ENCODE measurements around the gene PDGFA.

PDGFA gene

DNA sequence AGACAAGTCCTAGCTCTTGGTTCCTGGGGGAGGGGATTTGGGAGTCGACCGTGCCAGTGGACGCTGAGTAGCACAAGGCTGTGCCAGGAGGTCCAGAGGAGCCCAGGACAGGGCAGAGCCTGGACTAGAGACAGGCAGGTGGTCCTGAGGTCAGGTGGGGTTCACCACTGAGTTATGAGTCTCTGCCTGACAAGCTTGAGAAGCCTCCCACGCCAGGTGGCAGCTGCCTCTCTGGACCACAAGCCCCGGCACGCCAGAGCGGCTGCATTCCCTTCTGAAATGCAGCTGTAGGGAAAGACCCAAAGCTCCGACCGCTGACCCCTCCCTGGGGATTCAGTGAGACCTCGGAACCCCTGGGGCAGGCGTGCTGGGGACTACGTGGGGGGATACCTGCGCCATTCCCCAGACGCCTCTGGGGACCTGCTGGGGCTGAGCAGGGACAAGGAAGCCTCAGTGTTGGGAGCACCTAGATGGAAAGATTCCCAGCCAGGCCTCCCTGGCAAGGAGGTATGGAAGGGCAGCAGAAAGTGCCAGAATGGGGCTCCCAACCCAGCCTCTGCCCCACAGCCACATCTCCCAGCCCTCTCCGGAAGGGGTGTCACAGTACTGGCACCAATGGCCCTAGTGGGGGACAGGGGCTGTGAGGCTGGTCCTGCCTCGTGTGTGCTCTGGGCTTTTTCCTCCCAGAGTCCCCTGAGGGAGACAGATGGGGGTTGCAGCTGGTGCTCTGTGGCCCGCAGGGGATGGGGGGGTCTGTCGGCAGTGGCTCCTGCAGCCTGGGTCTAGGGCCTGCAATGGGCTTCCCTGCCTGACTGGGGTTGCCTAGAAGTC is 29.0 kb downstream of the PDGFA start:
- no peak for DNase-seq (ENCODE audit: low read depth)

DNA sequence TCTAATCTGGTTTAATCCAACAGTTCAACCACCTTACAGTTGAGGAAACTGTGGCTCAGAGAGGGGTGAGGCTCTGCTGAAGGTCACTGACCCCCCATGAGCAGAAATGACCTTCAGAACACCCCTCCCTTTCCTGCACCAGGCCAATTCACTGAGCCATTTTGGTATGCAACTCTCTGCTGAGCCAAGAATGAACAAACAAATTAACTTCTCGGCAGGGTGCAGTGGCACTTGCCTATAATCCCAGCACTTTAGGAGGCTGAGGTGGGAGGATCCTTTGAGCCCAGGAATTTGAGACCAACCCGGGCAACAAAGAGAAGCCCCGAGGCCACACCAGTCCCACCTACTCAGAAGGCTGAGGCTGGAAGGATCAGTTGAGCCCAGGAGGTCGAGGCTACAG is 29.8 kb downstream of the PDGFA start:
- no peak for DNase-seq (ENCODE audit: low read depth)

DNA sequence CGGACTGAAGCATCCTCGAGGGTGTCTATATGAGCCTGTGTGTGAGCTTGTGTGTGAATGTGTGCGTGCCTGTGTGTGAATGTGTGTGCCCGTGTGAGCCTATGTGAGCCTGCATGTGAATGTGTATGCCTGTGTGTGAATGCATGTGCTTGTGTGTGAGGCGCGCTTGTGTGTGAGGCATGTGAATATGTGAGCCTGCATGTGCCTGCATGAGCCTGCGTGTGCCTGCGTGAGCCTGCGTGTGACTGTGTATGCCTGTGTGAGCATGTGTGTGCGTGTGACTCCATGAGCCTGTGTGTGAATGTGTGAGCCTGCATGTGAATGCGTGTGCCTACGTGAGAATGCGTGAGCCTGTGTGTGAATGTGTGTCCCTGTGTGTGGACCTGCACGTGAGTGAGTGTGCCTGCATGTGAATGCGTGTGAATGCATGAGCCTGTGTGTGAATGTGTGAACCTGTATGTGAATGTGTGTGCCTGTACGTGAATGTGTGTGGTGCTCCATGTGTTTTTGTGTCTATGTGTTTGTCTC is 33.4 kb downstream of the PDGFA start:
- no peak for DNase-seq (ENCODE audit: low read depth)

DNA sequence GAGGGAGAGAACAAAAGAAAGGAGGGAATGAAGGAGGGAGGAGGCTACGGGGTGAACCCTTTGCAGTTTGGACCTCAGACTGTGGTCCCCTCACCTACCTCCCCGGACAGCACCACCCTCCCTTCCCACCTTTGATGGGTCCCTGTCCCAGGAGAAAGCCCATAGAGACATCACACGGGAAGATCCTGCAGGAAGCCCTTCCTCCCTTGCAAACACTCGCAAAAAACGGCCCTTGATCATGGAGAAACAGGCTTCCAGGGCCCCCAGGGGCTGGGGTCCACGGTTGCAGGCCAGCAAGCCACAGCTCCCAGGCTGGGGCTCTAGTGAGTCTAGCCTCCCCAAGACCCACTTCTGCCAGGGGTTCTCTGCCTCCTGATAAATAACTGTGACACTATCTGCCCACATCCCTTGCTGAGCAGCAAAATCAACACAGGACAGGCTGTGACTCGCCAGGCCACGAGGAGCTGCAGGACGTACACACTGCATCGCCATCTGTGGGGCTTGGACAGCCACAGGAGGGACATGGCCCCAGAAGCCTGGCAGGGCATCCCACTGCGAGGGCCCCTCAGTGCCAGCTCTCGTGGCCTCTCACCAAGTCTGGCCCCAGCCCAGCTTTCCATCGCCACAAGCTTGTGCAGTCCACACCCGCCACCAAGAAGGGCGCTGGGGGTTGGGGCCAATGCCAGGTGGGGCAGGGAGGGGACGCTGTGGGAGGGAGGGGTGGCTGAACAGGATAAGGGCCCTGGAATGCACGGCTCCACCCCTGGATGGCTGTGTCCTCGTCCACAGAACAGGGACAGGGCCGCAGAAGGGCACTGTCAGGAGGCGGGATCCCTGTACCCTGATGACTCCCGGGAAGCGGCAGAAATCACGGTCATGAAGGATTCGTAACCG is 34.2 kb downstream of the PDGFA start:
- DNase-seq (ENCODE audit: low read depth): no peak

DNA sequence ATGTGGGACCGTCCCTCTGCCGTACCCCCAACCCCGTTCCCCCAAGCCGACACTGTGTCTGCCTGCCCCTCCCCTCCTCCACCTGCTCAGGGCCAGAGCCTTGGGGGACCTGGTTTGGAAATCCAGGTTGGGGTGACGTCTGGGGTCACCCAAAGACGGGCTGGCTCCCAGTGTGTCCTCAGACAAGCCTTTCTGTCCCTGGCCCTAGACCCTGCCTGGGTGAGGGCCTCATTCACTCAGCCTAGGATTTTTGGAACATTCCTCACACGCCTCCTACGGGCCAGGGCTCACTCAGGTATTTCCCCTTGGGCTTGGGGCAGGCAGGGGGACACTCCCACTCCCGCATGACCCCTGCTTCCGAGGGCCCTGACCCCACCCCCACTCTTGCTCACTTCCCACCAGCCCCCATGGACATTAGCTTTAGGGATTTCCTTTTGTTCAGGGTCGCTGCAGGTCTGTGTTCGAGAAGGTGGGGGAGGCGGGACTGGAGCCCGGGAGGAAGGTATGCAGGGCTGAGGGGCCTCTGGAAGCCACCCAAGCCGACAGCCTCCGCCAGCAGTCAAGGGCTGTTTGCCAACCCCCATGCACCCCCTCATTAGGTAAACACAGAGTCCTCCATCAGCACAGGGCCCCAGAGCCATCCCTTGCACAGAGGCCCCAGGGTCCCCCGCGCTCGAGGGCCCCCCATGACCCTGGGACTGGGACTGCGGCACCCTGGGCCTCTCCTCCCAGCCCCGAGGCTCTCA is 35.1 kb downstream of the PDGFA start:
- DNase-seq (ENCODE audit: low read depth): no peak

DNA sequence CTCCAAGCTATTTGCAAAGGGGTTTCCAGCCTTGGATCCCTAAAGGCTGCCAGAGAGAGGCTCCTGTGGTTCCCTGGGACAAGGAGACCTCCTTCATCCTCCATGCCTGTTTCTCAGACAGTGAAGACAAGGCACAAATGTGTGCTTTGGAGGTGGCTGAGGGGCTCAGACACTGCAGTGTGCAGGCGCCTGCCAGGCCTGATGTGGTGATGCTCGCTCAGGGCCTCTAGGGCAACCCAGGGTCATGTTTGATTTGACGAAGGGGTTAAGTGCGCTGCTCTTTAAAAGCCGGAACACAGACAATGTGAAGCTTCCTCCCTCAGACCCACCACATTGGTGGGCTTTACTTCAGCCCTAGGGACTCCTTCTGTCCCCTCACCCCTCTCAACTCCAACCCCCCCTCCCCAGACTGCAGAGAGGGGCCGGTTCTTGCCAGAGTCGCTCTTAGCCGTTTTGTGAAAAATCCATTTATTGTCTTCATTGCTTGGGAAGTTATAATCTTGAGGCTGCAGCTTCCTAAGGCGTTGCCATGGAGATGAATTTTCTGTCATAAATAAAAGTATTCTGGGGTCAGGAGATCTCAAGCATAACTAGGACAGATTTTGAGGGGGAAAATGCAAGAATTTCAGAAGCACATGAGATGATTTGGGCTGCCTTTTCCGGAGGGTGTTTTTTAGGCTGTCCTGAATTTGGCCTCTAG is 35.8 kb downstream of the PDGFA start:
- DNase-seq (ENCODE audit: low read depth): no peak

DNA sequence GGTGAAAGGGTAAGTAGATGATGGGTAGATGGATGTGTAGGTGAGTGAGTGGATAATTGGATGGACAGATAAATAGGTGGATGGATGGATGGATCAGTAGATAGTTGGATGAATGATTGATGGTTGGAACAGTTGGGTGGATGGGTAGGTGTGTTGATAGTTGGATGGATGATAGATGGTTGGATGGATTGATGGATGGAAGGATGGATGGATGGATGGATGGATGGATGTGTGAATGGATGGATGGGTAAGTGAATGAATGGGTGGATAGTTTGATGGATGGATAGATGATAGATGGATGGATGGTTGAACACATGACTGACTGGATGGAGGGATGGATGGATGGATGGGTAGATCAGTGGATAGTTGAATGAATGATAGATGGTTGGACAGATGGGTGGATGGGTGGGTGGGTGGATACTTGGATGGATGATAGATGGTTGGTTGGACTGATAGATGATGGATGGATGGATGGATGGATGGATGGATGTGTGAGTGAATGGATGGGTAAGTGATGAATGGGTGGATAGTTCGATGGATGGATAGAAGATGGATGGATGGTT is 37.0 kb downstream of the PDGFA start:
- no peak for DNase-seq (ENCODE audit: low read depth)

DNA sequence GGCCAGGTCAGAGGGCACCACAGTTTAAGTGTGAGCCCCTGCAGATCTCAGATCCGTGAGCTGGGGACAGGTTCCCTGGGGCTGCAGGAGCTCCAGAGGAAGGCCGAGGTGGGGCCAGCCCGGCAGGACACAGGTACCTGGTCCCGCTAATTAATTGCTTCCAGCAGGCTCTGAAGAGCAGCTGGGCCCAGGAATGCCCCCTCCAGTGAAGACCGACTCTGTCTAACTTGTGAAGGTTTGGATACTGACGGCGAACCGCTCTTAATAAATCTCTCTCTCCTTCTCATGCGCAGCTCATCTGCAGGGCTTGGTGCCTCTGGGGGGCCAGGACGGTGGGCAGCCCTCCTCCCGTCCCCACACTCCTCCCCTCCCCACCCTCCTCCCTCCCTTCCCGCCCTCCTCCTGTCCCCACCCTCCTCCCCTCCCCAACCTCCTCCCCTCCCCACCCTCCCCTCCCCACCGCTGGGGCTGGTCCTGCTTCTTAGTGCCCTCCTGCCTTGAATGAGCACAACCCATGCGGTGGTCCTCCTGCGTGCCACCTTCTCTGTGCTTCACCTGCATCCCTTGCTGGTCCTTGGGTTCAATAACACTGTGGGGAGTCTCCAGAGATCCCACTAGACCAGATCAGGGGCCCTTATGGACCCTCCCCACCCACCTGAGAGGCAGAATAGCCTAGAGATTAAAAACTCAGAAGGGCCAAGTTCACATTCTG is 38.3 kb downstream of the PDGFA start:
- no peak for DNase-seq (ENCODE audit: low read depth)

DNA sequence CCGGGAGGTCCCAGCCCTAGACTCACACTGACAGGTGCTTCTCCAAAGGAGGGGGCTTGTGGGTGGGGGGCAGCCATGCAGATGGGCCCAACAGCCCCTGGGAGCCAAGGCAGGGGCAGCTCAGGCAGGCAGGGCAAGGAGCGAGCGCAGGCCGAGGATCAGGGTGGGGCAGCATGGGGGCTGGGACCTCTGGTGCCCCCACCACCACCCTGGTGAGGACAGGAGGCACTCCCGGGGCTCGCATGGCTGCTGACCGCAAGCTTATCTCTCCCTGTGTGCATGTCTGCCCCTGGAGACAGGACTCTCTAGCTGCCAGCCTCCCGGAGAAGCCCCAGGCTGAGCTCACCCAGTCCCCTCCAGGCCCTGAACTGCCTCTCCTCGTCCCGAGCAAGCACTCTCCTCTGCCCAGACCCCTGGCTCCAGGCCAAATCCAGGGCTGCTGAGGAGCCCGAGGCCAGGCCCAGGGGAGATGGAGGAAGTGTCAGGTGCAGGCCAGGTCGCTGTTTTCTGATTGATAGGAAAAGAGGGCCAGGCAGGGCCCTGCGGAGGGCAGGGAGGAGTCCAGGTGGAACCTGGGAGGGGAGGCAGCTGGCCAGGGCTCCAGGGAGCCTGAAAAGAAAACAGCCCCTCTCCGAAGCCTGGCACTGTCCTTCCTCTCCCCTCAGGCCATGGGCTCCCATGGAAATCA is 39.0 kb downstream of the PDGFA start:
- DNase-seq (ENCODE audit: low read depth): no peak

DNA sequence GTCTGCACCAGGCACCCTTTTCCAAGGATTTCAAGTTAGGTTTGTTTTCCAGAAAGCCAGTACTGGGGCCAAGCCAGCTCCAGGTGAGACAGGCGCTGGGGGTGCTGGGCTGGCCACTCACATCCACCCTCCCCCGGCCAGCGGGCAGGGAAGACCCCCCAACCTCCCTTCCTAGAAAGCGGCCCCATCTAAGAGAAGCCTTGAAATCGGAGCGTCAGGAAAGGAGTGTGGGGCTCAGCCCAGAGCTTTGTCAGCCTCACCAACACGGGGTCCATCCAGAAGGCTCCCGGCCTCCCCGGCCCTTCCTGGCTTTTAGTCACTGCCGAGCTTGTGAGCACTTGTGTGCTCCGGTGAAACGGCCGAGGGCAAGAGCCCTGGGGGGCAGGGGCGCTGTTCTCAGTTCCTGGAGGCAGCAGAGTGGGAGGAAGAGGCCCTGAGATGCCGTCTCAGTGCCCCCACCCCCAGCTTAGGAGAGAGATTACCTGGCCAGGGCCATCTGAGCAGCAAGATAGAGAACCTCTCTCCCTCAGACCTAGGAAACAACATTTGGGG is 39.6 kb downstream of the PDGFA start:
- no peak for DNase-seq (ENCODE audit: low read depth)

DNA sequence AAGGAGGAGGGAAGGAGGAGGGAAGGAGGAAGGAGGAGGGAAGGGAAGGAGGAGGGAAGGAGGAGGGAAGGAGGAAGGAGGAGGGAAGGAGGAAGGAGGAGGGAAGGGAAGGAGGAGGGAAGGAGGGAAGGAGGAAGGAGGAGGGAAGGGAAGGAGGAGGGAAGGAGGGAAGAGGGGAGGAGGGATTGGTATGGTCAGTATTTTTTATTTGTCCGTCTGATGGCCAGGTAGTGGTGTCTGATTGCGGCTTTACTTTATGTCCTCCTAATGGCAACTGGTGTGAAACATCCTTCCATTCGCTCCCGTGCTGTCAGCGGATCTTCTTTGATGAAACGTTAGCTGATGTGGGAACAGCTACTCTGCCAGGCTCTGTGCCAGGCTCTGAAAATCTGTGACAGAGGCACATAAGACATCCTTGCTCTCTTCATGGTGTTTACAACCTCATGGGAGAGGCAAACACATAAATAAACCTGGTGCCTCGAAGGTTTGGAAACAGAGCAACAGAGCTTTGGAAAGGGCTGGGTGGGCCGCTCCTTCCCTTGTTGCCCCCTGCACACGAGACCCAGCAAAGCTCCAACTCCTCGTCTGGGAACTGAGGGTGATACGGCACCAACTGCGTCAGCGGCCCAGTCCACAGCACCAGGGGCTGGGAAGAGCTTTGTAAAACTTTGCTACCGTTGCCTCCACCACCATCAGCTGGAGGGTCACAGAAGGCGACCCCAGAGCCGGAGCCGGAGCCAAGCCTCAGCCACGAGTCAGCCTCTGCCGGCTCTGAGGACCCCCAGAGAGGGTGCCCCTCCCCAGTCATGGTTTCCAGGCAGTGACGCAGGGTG is 40.3 kb downstream of the PDGFA start:
- DNase-seq (ENCODE audit: low read depth): no peak

DNA sequence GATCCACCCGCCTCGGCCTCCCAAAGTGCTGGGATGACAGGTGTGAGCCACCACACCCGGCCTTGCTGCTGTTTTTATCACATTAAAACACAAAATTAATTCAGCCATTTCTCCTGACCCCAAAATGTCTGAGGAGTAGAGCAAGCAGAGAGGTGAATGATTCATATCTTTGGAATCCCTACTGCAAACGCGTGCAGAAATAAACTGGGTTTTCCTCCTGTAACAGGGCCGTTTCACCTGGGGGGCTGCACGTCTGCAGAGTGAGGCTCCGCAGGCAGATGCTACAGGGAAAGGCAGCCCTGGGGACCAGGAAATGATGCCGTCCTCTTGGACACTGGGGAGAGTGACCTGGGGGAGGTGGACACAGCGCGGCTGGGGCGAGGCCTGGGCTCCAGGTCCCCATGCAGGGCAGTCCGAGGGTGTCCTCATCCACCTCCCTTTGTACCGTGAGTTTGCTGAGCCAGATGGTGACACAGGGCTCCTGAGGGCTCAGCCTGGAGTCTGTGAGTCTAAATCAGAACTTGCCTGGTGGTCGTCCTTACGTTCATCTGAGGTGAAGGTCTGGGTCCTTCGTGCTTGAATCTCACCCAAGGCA is 41.9 kb downstream of the PDGFA start:
- no peak for DNase-seq (ENCODE audit: low read depth)

DNA sequence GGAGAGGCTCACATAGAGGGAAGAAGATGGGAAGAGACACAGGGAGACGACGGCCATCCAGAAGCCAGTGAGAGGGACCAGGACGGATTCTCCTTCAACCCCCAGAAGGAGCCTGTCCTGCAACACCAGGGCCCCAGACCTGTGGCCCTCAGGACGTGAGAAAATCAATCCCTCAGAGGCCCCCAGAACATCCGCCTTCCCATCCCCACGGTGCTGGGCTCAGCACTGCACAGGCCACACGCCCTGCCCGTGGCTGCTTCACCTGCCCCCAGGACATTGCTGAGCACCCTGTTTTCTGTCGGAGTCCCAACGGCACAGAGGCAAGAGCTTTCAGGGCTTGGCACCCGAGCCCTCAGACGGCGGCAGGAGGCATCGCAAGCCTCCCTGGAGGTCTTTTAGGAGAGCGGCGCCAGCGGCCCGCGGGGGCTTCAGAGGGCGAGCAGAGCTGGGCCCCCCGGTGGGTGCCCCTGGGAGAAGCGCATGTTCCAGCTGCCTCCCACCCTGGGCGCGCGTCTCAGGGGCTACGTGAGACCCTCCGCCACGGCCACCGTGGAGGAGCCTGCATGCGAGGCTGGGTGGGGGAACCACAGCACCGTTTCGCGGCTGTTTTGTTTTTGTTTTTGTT is 42.8 kb downstream of the PDGFA start:
- no peak for DNase-seq (ENCODE audit: low read depth)

DNA sequence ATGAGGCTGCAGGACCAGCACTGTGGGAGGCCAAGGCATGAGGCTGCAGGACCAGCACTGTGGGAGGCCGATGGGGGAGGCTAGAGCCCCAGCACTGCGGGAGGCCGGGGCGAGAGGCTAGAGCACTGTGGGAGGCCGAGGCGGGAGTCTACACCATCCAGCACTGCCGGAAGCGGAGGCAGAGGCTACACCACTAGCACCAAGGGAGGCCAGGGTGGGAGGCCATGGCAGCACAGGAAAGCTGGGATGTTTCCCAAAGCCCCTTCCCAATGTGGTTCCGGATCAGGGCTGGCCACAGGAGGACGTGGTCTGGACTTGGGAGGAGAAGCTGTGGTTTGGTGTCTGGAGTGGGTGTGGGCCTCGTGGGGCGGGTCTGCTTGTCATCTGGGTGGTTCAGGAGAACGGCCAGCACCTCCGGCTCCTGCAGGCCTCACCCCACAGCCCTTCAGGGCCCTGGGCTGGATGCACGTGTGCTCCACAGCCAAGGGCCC is 43.6 kb downstream of the PDGFA start:
- no peak for DNase-seq (ENCODE audit: low read depth)

DNA sequence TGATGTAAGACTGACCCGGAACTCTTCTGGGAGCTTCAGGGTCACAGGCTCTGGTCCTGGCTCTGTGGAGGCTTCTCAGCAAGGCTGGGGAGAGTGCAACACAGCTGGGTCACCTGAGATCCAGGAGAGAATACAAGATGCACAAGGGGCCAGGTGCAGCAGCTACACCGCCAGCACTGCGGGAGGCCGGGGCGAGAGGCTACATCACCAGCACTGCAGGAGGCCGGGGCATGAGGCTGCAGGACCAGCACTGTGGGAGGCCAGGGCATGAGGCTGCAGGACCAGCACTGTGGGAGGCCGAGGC is 44.3 kb downstream of the PDGFA start:
- DNase-seq (ENCODE audit: low read depth): no peak

DNA sequence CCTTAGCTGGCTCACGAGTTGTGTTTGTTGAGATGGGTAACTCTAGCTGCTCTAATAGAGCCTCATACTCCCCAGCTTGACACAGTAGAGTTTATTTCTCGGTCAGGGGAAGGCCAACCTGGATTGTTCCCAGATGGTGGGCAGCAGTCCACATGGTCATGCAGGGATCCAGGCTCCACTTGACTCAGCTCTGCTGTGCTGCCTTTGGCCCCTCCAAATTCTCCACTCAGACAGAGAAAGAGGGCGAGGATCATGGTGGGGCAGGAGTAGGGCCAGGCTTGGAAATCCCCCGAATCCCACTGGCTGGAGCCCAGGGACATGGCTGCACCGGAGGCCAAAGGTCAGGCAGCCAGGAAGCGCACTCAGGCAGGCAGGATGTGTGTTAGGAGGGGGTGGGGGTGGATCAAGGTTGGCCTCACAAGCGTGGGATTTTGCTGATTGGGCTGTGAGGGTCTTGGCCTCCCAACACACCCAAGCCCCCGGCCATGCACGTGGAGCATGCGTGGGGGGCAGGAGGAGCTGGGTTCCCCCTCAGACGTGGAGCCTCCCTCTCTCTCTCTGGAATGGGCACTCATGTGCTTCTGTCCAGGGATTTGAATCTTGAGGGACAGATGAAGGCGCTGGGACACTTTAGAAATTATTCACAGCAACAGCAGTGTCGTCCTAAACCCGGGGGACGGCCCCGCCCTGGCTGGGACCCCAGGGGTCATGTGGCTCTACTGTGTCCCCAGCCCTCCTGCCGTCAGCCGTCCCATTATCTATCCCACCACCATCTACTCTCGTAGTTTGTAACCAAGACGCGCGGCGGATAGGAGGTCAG is 44.8 kb downstream of the PDGFA start:
- DNase-seq (ENCODE audit: low read depth): no peak
